CD4-positive, CD25-positive, alpha-beta regulatory T cell (primary cell): ENCODE results near the gene LCE5A. TPM values are rescaled to one million over a fixed set of nuclear protein-coding genes. Genes with fewer than 3 reads are reported as not detected.
A peak's percentile ranks its signal among the peaks of the same experiment; 100 is the strongest.
"Not testable (repeated sequence)": the region's sequence is repeated elsewhere in the genome, so short reads cannot be mapped to it uniquely, and the experiment has no call there.

Experiments used
- ATAC-seq, 2 donors: fragments of 150-1000 bp; cut with Tn5 transposase; one replicate each; pipeline ENCODE4 v1.10.0; 2021; ENCODE audit warnings: low read depth in 2 of 2, moderate number of reproducible peaks in 2 of 2, moderate library complexity in 1 of 2
- DNase-seq, 3 donors: peaks; one replicate each; pipeline versions ENCODE4 v3.0.0 to v3.0.0-alpha.2; 2012 to 2022; ENCODE audit warnings: mixed read lengths in 1 of 3
- H3K27ac ChIP-seq: one replicate; pipeline ENCODE4 v1.7.0; 2013; ENCODE audit warnings: mild to moderate bottlenecking, low read length; ENCODE audit not compliant: insufficient read depth, poor library complexity, severe bottlenecking
- H3K27me3 ChIP-seq: one replicate; pipeline ENCODE4 v1.7.0; 2013; ENCODE audit warnings: low read length; ENCODE audit not compliant: control insufficient read depth, insufficient read depth
- H3K36me3 ChIP-seq: one replicate; pipeline ENCODE4 v1.7.0; 2013; ENCODE audit warnings: mild to moderate bottlenecking, low read length, moderate library complexity; ENCODE audit not compliant: control insufficient read depth, insufficient read depth
- H3K4me1 ChIP-seq: 2 replicates; pipeline ENCODE4 v1.7.0; 2013; ENCODE audit warnings: mild to moderate bottlenecking, low read length; ENCODE audit not compliant: insufficient read depth, control insufficient read depth, poor library complexity, severe bottlenecking
- H3K4me3 ChIP-seq: one replicate; pipeline ENCODE4 v1.7.0; 2013; ENCODE audit warnings: low read depth, mild to moderate bottlenecking, low read length, moderate library complexity
- H3K9me3 ChIP-seq, 2 experiments: 1 replicate in 1 of 2; 2 replicates in 1 of 2; pipeline ENCODE4 v1.7.0; 2013; ENCODE audit warnings: low read length in 2 of 2, mild to moderate bottlenecking in 1 of 2, moderate library complexity in 1 of 2; ENCODE audit not compliant: control insufficient read depth in 2 of 2
- H3K27ac Mint-ChIP-seq, 3 donors: one replicate each; pipeline ENCODE4 v1.8.0; 2020 to 2022; ENCODE audit warnings: mild to moderate bottlenecking in 3 of 3, mixed read lengths in 3 of 3, moderate library complexity in 2 of 3
- H3K27me3 Mint-ChIP-seq: one replicate; pipeline ENCODE4 v1.8.0; 2022; ENCODE audit warnings: mild to moderate bottlenecking, mixed read lengths
- H3K36me3 Mint-ChIP-seq: one replicate; pipeline ENCODE4 v1.8.0; 2020; ENCODE audit warnings: mixed read lengths
- H3K4me1 Mint-ChIP-seq, 4 donors: one replicate each; pipeline ENCODE4 v1.8.0; 2020 to 2022; ENCODE audit warnings: mixed read lengths in 4 of 4, mild to moderate bottlenecking in 1 of 4
- H3K4me3 Mint-ChIP-seq, 4 donors: one replicate each; pipeline ENCODE4 v1.8.0; 2020 to 2022; ENCODE audit warnings: mild to moderate bottlenecking in 4 of 4, mixed read lengths in 4 of 4, moderate library complexity in 3 of 4
- H3K9me3 Mint-ChIP-seq, 7 donors: one replicate each; pipeline ENCODE4 v1.8.0; 2020 to 2022; ENCODE audit warnings: mixed read lengths in 7 of 7, mild to moderate bottlenecking in 3 of 7, moderate library complexity in 2 of 7
- polyA plus RNA-seq, 4 donors: library from polyadenylated mRNA; unstranded; fragments of 300-500 nt; fragmentation: Illumina TruSeq; gene quantifications; one replicate each; pipeline ENCODE4 v1.2.3, GENCODE V29; 2021
- total RNA-seq: library from RNA; stranded (reverse); gene quantifications from one replicate; pipeline ENCODE4 v1.2.3, GENCODE V29; 2022

The LCE5A gene
- total and polyA plus RNA-seq, 5 donors from 2014 or later: not detected

GRCh38 chr1:152539901-152540300, 29.3 kb downstream of the LCE5A start:
- H3K27me3 Mint-ChIP-seq: peaks cover 4% of the 10 kb centered on the region
- no peaks in the 10 kb centered on the region for H3K9me3 ChIP-seq
- no peaks in the 10 kb centered on the region for H3K4me1 Mint-ChIP-seq
- H3K9me3 Mint-ChIP-seq: peaks cover 0 to 1% (median 0%) of the 10 kb centered on the region in 7 donors
- no peak overlapping the region for H3K27ac ChIP-seq
- no peak overlapping the region for H3K4me3 ChIP-seq
- H3K27ac Mint-ChIP-seq: no peak overlapping the region
- no peaks in the 10 kb centered on the region for H3K4me1 ChIP-seq
- ATAC-seq (no peak), DNase-seq (no peak)
- no peak overlapping the region for H3K4me3 Mint-ChIP-seq
- H3K36me3 Mint-ChIP-seq: no peaks in the 10 kb centered on the region
- H3K27me3 ChIP-seq: no peaks in the 10 kb centered on the region
- no peaks in the 10 kb centered on the region for H3K36me3 ChIP-seq

DNA sequence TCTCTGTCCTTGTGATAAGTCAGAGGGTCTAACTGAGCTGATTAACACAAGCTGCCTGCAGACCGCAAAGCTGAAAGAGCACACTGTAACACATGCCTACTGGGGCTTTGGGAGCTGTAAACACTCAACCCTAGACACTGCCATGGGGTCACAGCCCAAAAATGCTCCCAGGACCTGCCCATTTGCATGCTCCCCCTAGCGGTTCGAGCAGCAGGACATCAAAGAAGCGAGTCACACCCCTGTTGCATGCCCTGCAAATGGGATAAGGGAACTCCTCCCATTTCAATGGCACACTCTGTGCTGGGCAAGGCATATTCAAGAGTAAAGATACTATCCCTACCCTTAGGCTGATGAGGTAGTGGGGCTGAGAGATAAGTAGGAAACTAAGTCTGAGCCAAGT, 33.2 kb downstream of the LCE5A start:
- no peak overlapping the region for H3K27ac Mint-ChIP-seq
- no peaks in the 10 kb centered on the region for H3K4me1 ChIP-seq
- DNase-seq (peak in 1 of 3 donors; percentile 4), ATAC-seq (no peak)
- no peak overlapping the region for H3K4me3 ChIP-seq
- no peak overlapping the region for H3K4me3 Mint-ChIP-seq
- peaks cover 4% of the 10 kb centered on the region for H3K27me3 Mint-ChIP-seq
- peaks cover 0 to 4% (median 0%) of the 10 kb centered on the region in 7 donors for H3K9me3 Mint-ChIP-seq
- no peaks in the 10 kb centered on the region for H3K4me1 Mint-ChIP-seq
- H3K27me3 ChIP-seq: peaks cover 1% of the 10 kb centered on the region
- H3K27ac ChIP-seq: no peak overlapping the region
- H3K36me3 ChIP-seq: no peaks in the 10 kb centered on the region
- H3K9me3 ChIP-seq: no peaks in the 10 kb centered on the region
- H3K36me3 Mint-ChIP-seq: no peaks in the 10 kb centered on the region

DNA sequence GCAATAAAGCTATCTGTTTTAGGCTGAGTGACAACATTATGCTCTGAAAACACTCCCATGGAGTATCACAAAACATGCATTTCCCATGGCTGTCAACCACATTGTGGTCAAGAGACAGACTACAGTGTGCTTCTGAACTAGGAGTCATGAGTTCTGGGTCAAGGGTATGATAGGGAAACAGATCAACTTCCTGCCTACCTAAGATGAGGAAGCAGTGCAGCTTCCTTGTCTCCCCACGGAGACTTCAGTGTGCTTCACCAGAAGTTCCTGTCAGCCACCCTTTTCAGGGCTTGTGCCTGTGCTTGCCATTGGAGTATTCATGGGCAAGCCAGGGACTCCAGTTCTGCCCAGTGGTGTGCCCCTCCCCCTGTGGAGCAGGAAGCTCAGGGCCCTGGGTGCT, 36.1 kb downstream of the LCE5A start:
- no peaks in the 10 kb centered on the region for H3K9me3 ChIP-seq
- no peaks in the 10 kb centered on the region for H3K4me1 ChIP-seq
- no peaks in the 10 kb centered on the region for H3K36me3 ChIP-seq
- Mint-ChIP-seq H3K4me1 (no peaks in the 10 kb centered on the region), H3K4me3 (no peak overlapping the region), H3K9me3 (peaks cover 0 to 4% (median 2%) of the 10 kb centered on the region in 7 donors), H3K36me3 (no peaks in the 10 kb centered on the region), H3K27me3 (peaks cover 4% of the 10 kb centered on the region), H3K27ac (no peak overlapping the region)
- DNase-seq (no peak), ATAC-seq (no peak)
- peaks cover 1% of the 10 kb centered on the region for H3K27me3 ChIP-seq
- H3K4me3 ChIP-seq: no peak overlapping the region
- no peak overlapping the region for H3K27ac ChIP-seq

DNA sequence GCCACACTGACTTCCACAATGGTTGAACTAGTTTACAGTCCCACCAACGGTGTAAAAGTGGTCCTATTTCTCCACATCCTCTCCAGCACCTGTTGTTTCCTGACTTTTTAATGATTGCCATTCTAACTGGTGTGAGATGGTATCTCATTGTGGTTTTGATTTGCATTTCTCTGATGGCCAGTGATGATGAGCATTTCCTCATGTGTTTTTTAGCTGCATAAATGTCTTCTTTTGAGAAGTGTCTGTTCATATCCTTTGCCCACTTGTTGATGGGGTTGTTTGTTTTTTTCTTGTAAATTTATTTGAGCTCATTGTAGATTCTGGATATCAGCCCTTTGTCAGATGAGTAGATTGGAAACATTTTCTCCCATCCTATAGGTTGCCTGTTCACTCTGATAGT, 37.8 kb downstream of the LCE5A start:
- H3K4me1 Mint-ChIP-seq, H3K9me3 Mint-ChIP-seq, H3K9me3 ChIP-seq, ATAC-seq, H3K36me3 Mint-ChIP-seq, H3K27ac Mint-ChIP-seq, H3K4me1 ChIP-seq, H3K4me3 ChIP-seq, H3K4me3 Mint-ChIP-seq, H3K36me3 ChIP-seq, H3K27me3 Mint-ChIP-seq, H3K27ac ChIP-seq, H3K27me3 ChIP-seq, DNase-seq: not testable (repeated sequence)

Other genes starting within 250 kb of the LCE5A start
- gene FLG, start 185.6 kb upstream of the LCE5A start, total RNA-seq: not detected
- gene FLG, start 185.6 kb upstream of the LCE5A start, polyA plus RNA-seq: not detected
- gene FLG2, start 150.8 kb upstream of the LCE5A start, total RNA-seq: not detected
- not detected for gene FLG2, start 150.8 kb upstream of the LCE5A start, polyA plus RNA-seq
- not detected for gene CRNN, start 96.5 kb upstream of the LCE5A start, total RNA-seq
- not detected for gene CRNN, start 96.5 kb upstream of the LCE5A start, polyA plus RNA-seq
- gene CRCT1, start 3.7 kb downstream of the LCE5A start, total RNA-seq: not detected
- not detected for gene CRCT1, start 3.7 kb downstream of the LCE5A start, polyA plus RNA-seq
- gene LCE3E, start 56.0 kb downstream of the LCE5A start, total RNA-seq: not detected
- not detected for gene LCE3E, start 56.0 kb downstream of the LCE5A start, polyA plus RNA-seq
- not detected for gene LCE3D, start 69.7 kb downstream of the LCE5A start, total RNA-seq
- not detected for gene LCE3D, start 69.7 kb downstream of the LCE5A start, polyA plus RNA-seq
- not detected for gene LCE3C, start 89.4 kb downstream of the LCE5A start, total RNA-seq
- not detected for gene LCE3C, start 89.4 kb downstream of the LCE5A start, polyA plus RNA-seq
- not detected for gene LCE3B, start 103.0 kb downstream of the LCE5A start, total RNA-seq
- gene LCE3B, start 103.0 kb downstream of the LCE5A start, polyA plus RNA-seq: not detected
- gene LCE3A, start 112.3 kb downstream of the LCE5A start, total RNA-seq: not detected
- gene LCE3A, start 112.3 kb downstream of the LCE5A start, polyA plus RNA-seq: not detected
- gene LCE2D, start 152.6 kb downstream of the LCE5A start, total RNA-seq: not detected
- gene LCE2D, start 152.6 kb downstream of the LCE5A start, polyA plus RNA-seq: not detected
- not detected for gene LCE2C, start 164.5 kb downstream of the LCE5A start, total RNA-seq
- not detected for gene LCE2C, start 164.5 kb downstream of the LCE5A start, polyA plus RNA-seq
- gene LCE2B, start 175.3 kb downstream of the LCE5A start, total RNA-seq: not detected
- gene LCE2B, start 175.3 kb downstream of the LCE5A start, polyA plus RNA-seq: not detected
- not detected for gene LCE2A, start 187.5 kb downstream of the LCE5A start, total RNA-seq
- not detected for gene LCE2A, start 187.5 kb downstream of the LCE5A start, polyA plus RNA-seq
- not detected for gene LCE4A, start 197.4 kb downstream of the LCE5A start, total RNA-seq
- not detected for gene LCE4A, start 197.4 kb downstream of the LCE5A start, polyA plus RNA-seq
- not detected for gene KPRP, start 247.2 kb downstream of the LCE5A start, total RNA-seq
- gene KPRP, start 247.2 kb downstream of the LCE5A start, polyA plus RNA-seq: not detected